ENCODE measurements around the gene BTF3L4.

BTF3L4 gene

GRCh38 chr1:52127181-52128180, 71.4 kb downstream of the BTF3L4 start:
- DNase-seq, result peak in 1 of 2 donors; percentile 3

GRCh38 chr1:52139817-52140540, 83.9 kb downstream of the BTF3L4 start:
- DNase-seq, result peak; percentile 14 to 21
